Endodermal cell (in vitro differentiated cells): ENCODE results near the gene SPATA2L. TPM values are rescaled to one million over a fixed set of nuclear protein-coding genes. Genes with fewer than 3 reads are reported as not detected.

Source experiments
- DNase-seq: peaks from one replicate; pipeline ENCODE4 v3.0.0-alpha.2; 2017
- H3K27ac ChIP-seq: 2 replicates; pipeline ENCODE4 v1.5.1; 2013; ENCODE audit warnings: mild to moderate bottlenecking, low read depth, low read length, moderate library complexity
- H3K27me3 ChIP-seq: 2 replicates; pipeline ENCODE4 v1.6.1; 2013; ENCODE audit warnings: mild to moderate bottlenecking, low read length, moderate library complexity; ENCODE audit not compliant: insufficient read depth, control insufficient read depth, poor library complexity, severe bottlenecking
- H3K36me3 ChIP-seq: 2 replicates; pipeline ENCODE4 v1.7.0; 2013; ENCODE audit warnings: mild to moderate bottlenecking, low read length, moderate library complexity; ENCODE audit not compliant: control insufficient read depth, insufficient read depth
- H3K4me1 ChIP-seq: one replicate; pipeline ENCODE4 v1.7.0; 2013; ENCODE audit warnings: low read length; ENCODE audit not compliant: control insufficient read depth, insufficient read depth
- H3K4me3 ChIP-seq: 2 replicates; pipeline ENCODE4 v1.5.1; 2013; ENCODE audit warnings: mild to moderate bottlenecking, low read length, moderate library complexity
- H3K9ac ChIP-seq: 2 replicates; pipeline ENCODE4 v1.6.1; 2013; ENCODE audit warnings: mild to moderate bottlenecking, low read length, moderate library complexity; ENCODE audit not compliant: poor library complexity, severe bottlenecking; ENCODE audit errors: extremely low read depth
- H3K9me3 ChIP-seq: 2 replicates; pipeline ENCODE4 v1.6.1; 2013; ENCODE audit warnings: mild to moderate bottlenecking, low read length, moderate library complexity; ENCODE audit not compliant: control insufficient read depth
- H3K27ac Mint-ChIP-seq: 2 replicates; pipeline ENCODE4 v1.8.0; 2020; ENCODE audit warnings: mixed read lengths
- H3K27me3 Mint-ChIP-seq: 2 replicates; pipeline ENCODE4 v1.8.0; 2021; ENCODE audit warnings: mild to moderate bottlenecking, mixed read lengths; ENCODE audit not compliant: insufficient read depth
- H3K36me3 Mint-ChIP-seq: 2 replicates; pipeline ENCODE4 v1.8.0; 2020; ENCODE audit warnings: low read depth, mixed read lengths
- H3K4me1 Mint-ChIP-seq: 2 replicates; pipeline ENCODE4 v1.8.0; 2020; ENCODE audit warnings: mixed read lengths
- H3K4me3 Mint-ChIP-seq: 2 replicates; pipeline ENCODE4 v1.8.0; 2020; ENCODE audit warnings: mild to moderate bottlenecking, moderate library complexity, mixed read lengths
- H3K9me3 Mint-ChIP-seq: 2 replicates; pipeline ENCODE4 v1.8.0; 2020; ENCODE audit warnings: mild to moderate bottlenecking, mixed read lengths
- WGBS, 2 experiments: methylation state at CpG; one replicate each; pipeline versions ENCODE4 v1.1.5 to v1.1.7; 2013; ENCODE audit warnings: missing lambda C conversion rate in 2 of 2, mixed read lengths in 1 of 2; ENCODE audit not compliant: insufficient coverage in 1 of 2, insufficient read length in 1 of 2; 5-methylcytosine and 5-hydroxymethylcytosine counted together
- total RNA-seq, 2 donors: library from RNA; stranded (reverse); fragmentation: NEBNext Ultra II Directional in 1 of 2; extraction: Animal tissue kit (Norgen Biotek cat#: 25700) in 1 of 2; gene quantifications; 2 replicates in 1 of 2; 3 replicates in 1 of 2; pipeline ENCODE4 v1.2.1, GENCODE V29; 2021
- TF ChIP-seq, protein P1 (sequence below): fragments of 200-600 bp; sonication (generic); conservative IDR thresholded peaks from 2 replicates; pipeline ENCODE4 v1.5.0; 2021; ENCODE audit warnings: antibody characterized with exemption, mild to moderate bottlenecking

The SPATA2L gene
- total RNA-seq, 2 donors from 2014 or later = 22.9 to 28.8 TPM

DNA sequence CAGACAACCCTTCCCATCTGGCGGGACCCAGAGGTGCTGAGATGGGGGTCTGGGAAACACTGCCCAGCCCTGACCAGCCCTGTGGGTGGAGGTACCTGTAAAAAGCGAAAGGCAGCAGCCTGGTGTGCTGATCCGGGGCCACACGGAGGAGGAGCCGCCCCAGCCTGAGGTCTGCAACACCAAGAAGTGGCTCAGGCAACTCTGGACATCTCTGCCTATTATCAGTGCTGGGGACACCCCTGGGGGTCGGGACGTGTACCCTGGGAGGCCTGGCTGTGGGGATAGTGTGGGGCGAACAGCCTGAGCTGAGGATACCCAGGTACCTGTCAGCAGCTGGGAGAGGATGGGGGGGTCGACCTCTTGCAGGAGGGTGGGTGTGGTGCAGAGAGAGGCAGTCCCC lies 37.9 kb upstream of the SPATA2L start:
- Histone ChIP-seq H3K9ac (no peak overlapping the region), H3K9me3 (no peaks in the 10 kb centered on the region), H3K4me1 (no peaks in the 10 kb centered on the region), H3K4me3 (no peak overlapping the region), H3K36me3 (peaks cover 97% of the 10 kb centered on the region), H3K27me3 (no peaks in the 10 kb centered on the region), H3K27ac (no peak overlapping the region)
- Mint-ChIP-seq H3K9me3 (no peaks in the 10 kb centered on the region), H3K4me1 (no peaks in the 10 kb centered on the region), H3K27ac (no peak overlapping the region), H3K27me3 (no peaks in the 10 kb centered on the region), H3K36me3 (peaks cover 81% of the 10 kb centered on the region), H3K4me3 (no peak overlapping the region)
- 88 to 90% methylated on average over 5 to 9 of the region's 9 CpGs for WGBS, 2 experiments
- TF ChIP-seq, protein P1, sequence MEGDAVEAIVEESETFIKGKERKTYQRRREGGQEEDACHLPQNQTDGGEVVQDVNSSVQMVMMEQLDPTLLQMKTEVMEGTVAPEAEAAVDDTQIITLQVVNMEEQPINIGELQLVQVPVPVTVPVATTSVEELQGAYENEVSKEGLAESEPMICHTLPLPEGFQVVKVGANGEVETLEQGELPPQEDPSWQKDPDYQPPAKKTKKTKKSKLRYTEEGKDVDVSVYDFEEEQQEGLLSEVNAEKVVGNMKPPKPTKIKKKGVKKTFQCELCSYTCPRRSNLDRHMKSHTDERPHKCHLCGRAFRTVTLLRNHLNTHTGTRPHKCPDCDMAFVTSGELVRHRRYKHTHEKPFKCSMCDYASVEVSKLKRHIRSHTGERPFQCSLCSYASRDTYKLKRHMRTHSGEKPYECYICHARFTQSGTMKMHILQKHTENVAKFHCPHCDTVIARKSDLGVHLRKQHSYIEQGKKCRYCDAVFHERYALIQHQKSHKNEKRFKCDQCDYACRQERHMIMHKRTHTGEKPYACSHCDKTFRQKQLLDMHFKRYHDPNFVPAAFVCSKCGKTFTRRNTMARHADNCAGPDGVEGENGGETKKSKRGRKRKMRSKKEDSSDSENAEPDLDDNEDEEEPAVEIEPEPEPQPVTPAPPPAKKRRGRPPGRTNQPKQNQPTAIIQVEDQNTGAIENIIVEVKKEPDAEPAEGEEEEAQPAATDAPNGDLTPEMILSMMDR = no peak
- no peak for DNase-seq

DNA sequence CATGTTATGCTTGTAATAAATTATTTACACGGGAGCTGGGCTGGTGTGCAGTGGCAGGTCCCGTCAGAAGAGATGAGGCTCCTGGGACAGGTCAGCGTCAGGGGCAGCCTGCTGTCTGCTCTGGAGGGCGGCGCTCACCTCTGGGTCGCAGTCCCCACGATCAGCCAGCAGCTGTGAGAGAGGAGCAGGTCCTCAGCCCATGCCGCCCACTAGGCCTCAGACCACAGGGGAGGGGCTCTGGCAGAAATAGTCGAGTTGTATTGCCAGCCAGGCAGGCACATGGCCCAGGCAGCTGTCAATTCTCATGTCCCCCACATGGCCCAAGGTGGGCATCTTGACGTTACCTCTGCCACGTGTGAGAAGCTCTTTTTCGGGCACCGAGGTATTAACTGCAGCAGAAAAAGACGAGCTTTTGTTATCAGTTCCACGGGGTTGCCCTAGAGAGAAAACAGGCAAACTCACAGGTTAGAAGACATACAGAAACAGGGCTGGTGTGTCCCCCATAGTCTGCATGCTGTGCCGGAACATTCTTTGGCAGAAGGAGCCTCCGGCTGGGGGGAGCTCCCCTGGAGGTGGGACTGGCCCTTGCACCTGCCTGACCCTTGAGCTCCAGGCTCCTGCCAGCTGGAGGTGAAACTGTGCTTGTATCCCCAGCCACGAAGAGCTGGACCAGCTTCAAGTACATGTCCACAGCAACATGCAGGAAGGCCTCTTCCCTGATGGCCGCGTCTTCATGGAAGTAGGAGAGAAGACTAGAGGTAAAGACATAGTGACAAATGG lies 37.2 kb upstream of the SPATA2L start:
- Mint-ChIP-seq H3K4me1 (no peaks in the 10 kb centered on the region), H3K36me3 (peaks cover 83% of the 10 kb centered on the region), H3K27ac (no peak overlapping the region), H3K9me3 (no peaks in the 10 kb centered on the region), H3K27me3 (no peaks in the 10 kb centered on the region), H3K4me3 (no peak overlapping the region)
- no peaks in the 10 kb centered on the region for H3K27me3 ChIP-seq
- TF ChIP-seq, protein P1 = peak; percentile 19
- H3K4me3 ChIP-seq = no peak overlapping the region
- no peaks in the 10 kb centered on the region for H3K4me1 ChIP-seq
- no peaks in the 10 kb centered on the region for H3K9me3 ChIP-seq
- 93 to 95% methylated on average over 19 to 20 of the region's 20 CpGs for WGBS, 2 experiments
- H3K27ac ChIP-seq = no peak overlapping the region
- no peak overlapping the region for H3K9ac ChIP-seq
- H3K36me3 ChIP-seq = peaks cover 97% of the 10 kb centered on the region
- peak; percentile 52 for DNase-seq

- Mint-ChIP-seq H3K36me3 (peaks cover 85% of the 10 kb centered on the region), H3K9me3 (no peaks in the 10 kb centered on the region), H3K4me1 (no peaks in the 10 kb centered on the region), H3K4me3 (no peak overlapping the region), H3K27ac (no peak overlapping the region), H3K27me3 (no peaks in the 10 kb centered on the region)
- no peak overlapping the region for H3K27ac ChIP-seq
- no peak overlapping the region for H3K4me3 ChIP-seq
- no peaks in the 10 kb centered on the region for H3K9me3 ChIP-seq
- peaks cover 96% of the 10 kb centered on the region for H3K36me3 ChIP-seq
- no peaks in the 10 kb centered on the region for H3K27me3 ChIP-seq
- H3K4me1 ChIP-seq = no peaks in the 10 kb centered on the region
- TF ChIP-seq, protein P1 = no peak
- 96 to 98% methylated on average over 13 to 14 of the region's 14 CpGs for WGBS, 2 experiments
- no peak for DNase-seq
- H3K9ac ChIP-seq = no peak overlapping the region
Observed at GRCh38 chr16:89738072-89738377, 36.5 kb upstream of the SPATA2L start.
